Neural cell (in vitro differentiated cells): ENCODE measurements around the gene ZNF326.

Experiments used
- POLR2AphosphoS5 ChIP-seq: IDR thresholded peaks from 2 replicates; pipeline ENCODE4 v1.6.1; 2012
- RAD21 ChIP-seq: fragments of 450-650 bp; conservative IDR thresholded peaks from 2 replicates; pipeline ENCODE4 v1.6.1; 2014; ENCODE audit warnings: antibody characterized with exemption, mild to moderate bottlenecking, moderate library complexity
- TAF1 ChIP-seq: IDR thresholded peaks from 2 replicates; pipeline ENCODE4 v1.6.1; 2012; ENCODE audit warnings: low read depth
- TF ChIP-seq, protein P1 (sequence below): fragments of 450-650 bp; IDR thresholded peaks from 2 replicates; pipeline ENCODE4 v1.5.1; 2014; ENCODE audit warnings: antibody characterized with exemption, mild to moderate bottlenecking, moderate library complexity; ENCODE audit not compliant: poor library complexity, severe bottlenecking

DNA sequence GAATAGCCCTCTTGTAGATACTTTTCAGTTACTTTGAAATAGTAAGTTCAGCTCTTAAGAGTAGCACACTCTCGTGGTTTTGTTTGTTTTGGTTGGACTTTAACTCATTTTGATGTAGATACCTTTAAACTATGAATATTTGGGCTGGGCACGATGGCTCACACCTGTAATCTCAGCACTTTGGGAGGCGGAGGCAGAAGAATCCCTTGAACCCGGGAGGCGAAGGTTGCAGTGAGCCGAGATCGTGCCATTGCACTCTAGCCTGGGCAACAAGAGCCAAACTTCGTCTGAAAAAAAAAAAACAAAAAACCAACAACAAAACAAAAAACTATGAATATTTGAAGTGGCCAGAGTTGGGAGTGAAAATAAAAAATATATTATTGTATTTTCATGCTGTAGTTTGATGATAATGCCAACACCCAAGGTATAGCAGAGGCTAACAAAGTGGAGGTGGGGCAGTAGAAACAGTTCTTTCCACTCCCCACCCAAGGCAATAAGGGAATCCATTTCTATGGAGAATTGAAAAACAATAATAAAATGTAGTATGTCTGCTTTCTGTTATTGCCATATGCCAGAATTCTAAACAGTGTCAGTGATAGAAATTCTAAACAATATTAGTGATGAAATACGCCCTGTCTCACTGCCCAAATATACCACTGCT, 1.7 kb downstream of the ZNF326 start:
- TF ChIP-seq, protein P1, sequence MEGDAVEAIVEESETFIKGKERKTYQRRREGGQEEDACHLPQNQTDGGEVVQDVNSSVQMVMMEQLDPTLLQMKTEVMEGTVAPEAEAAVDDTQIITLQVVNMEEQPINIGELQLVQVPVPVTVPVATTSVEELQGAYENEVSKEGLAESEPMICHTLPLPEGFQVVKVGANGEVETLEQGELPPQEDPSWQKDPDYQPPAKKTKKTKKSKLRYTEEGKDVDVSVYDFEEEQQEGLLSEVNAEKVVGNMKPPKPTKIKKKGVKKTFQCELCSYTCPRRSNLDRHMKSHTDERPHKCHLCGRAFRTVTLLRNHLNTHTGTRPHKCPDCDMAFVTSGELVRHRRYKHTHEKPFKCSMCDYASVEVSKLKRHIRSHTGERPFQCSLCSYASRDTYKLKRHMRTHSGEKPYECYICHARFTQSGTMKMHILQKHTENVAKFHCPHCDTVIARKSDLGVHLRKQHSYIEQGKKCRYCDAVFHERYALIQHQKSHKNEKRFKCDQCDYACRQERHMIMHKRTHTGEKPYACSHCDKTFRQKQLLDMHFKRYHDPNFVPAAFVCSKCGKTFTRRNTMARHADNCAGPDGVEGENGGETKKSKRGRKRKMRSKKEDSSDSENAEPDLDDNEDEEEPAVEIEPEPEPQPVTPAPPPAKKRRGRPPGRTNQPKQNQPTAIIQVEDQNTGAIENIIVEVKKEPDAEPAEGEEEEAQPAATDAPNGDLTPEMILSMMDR = no peak
- TF ChIP-seq TAF1 (no peak), POLR2AphosphoS5 (no peak), RAD21 (no peak)
